ENCODE data around the gene MACROH2A1.

The MACROH2A1 gene

DNA sequence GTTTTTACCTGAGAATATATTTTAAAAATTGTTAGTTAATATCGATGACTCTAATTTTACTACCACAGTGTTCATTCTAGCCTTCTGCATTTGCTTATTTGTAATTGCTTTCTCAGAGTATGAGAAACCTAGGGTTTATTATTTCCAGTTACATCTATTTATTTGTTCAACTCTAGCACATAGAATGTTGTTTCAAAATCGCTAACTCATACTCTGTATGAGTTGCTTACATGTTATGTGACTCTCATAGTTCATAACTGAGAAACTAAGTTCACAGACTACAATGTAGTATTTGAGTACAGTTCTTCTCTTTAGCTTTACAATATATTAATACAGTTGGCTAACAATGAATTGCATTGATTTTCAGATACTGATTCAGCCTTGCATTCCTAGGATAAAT is 103.2 kb downstream of the MACROH2A1 start:
- Histone ChIP-seq H3K27me3 (ENCODE audit: insufficient read depth, insufficient read length) (no peaks in the 10 kb centered on the region), H3K4me3 (ENCODE audit: insufficient read length, low read depth) (no peak overlapping the region), H3K9me3 (ENCODE audit: insufficient read depth, low read length) (no peaks in the 10 kb centered on the region), H3K9ac (ENCODE audit: insufficient read length, low read depth) (no peak overlapping the region), H3K36me3 (ENCODE audit: insufficient read depth, insufficient read length, low read length) (no peaks in the 10 kb centered on the region), H3K4me1 (ENCODE audit: insufficient read depth, insufficient read length) (no peaks in the 10 kb centered on the region)
- TF ChIP-seq ZNF274 (IDR thresholded peaks at IDR 0.05; ENCODE audit: low read depth, low read length) (no peak), SUZ12 (IDR thresholded peaks at IDR 0.05; ENCODE audit: extremely low read depth, insufficient read depth, insufficient read length) (no peak), YY1 (IDR thresholded peaks at IDR 0.05; ENCODE audit: insufficient read depth, insufficient read length) (no peak)
- no peak for DNase-seq (ENCODE audit: low read depth, low spot score)

- no peaks in the 10 kb centered on the region for H3K27me3 ChIP-seq (ENCODE audit: insufficient read depth, insufficient read length)
- H3K4me3 ChIP-seq (ENCODE audit: insufficient read length, low read depth): no peak overlapping the region
- DNase-seq (ENCODE audit: low read depth, low spot score): no peak
- H3K4me1 ChIP-seq (ENCODE audit: insufficient read depth, insufficient read length): no peaks in the 10 kb centered on the region
- no peak overlapping the region for H3K9ac ChIP-seq (ENCODE audit: insufficient read length, low read depth)
- no peaks in the 10 kb centered on the region for H3K36me3 ChIP-seq (ENCODE audit: insufficient read depth, insufficient read length, low read length)
- H3K9me3 ChIP-seq (ENCODE audit: insufficient read depth, low read length): no peaks in the 10 kb centered on the region
- TF ChIP-seq YY1 (IDR thresholded peaks at IDR 0.05; ENCODE audit: insufficient read depth, insufficient read length): no peak
- TF ChIP-seq ZNF274 (IDR thresholded peaks at IDR 0.05; ENCODE audit: low read depth, low read length): no peak
- TF ChIP-seq SUZ12 (IDR thresholded peaks at IDR 0.05; ENCODE audit: extremely low read depth, insufficient read depth, insufficient read length): no peak
These were observed 104.2 kb downstream of the MACROH2A1 start for GRCh38 chr5:135294793-135295192.

GRCh38 chr5:135289651-135290050 is 109.4 kb downstream of the MACROH2A1 start:
- H3K9ac ChIP-seq (ENCODE audit: insufficient read length, low read depth): no peak overlapping the region
- H3K36me3 ChIP-seq (ENCODE audit: insufficient read depth, insufficient read length, low read length): no peaks in the 10 kb centered on the region
- no peaks in the 10 kb centered on the region for H3K4me1 ChIP-seq (ENCODE audit: insufficient read depth, insufficient read length)
- no peak for DNase-seq (ENCODE audit: low read depth, low spot score)
- H3K9me3 ChIP-seq (ENCODE audit: insufficient read depth, low read length): peaks cover 10% of the 10 kb centered on the region
- no peak overlapping the region for H3K4me3 ChIP-seq (ENCODE audit: insufficient read length, low read depth)
- no peaks in the 10 kb centered on the region for H3K27me3 ChIP-seq (ENCODE audit: insufficient read depth, insufficient read length)
- no peak for TF ChIP-seq YY1 (IDR thresholded peaks at IDR 0.05; ENCODE audit: insufficient read depth, insufficient read length)
- no peak for TF ChIP-seq SUZ12 (IDR thresholded peaks at IDR 0.05; ENCODE audit: extremely low read depth, insufficient read depth, insufficient read length)
- no peak for TF ChIP-seq ZNF274 (IDR thresholded peaks at IDR 0.05; ENCODE audit: low read depth, low read length)

- no peak for TF ChIP-seq ZNF274 (IDR thresholded peaks at IDR 0.05; ENCODE audit: low read depth, low read length)
- no peak for TF ChIP-seq SUZ12 (IDR thresholded peaks at IDR 0.05; ENCODE audit: extremely low read depth, insufficient read depth, insufficient read length)
- TF ChIP-seq YY1 (IDR thresholded peaks at IDR 0.05; ENCODE audit: insufficient read depth, insufficient read length): no peak
- H3K9me3 ChIP-seq (ENCODE audit: insufficient read depth, low read length): peaks cover 10% of the 10 kb centered on the region
- no peaks in the 10 kb centered on the region for H3K27me3 ChIP-seq (ENCODE audit: insufficient read depth, insufficient read length)
- no peak overlapping the region for H3K4me3 ChIP-seq (ENCODE audit: insufficient read length, low read depth)
- H3K9ac ChIP-seq (ENCODE audit: insufficient read length, low read depth): no peak overlapping the region
- no peaks in the 10 kb centered on the region for H3K4me1 ChIP-seq (ENCODE audit: insufficient read depth, insufficient read length)
- DNase-seq (ENCODE audit: low read depth, low spot score): no peak
- H3K36me3 ChIP-seq (ENCODE audit: insufficient read depth, insufficient read length, low read length): no peaks in the 10 kb centered on the region
These were observed 111.5 kb downstream of the MACROH2A1 start for GRCh38 chr5:135287551-135287950.
